ENCODE results near the gene CDH13. TPM values are rescaled to one million over a fixed set of nuclear protein-coding genes. Genes with fewer than 3 reads are reported as not detected.
A peak's percentile ranks its signal among the peaks of the same experiment; 100 is the strongest.

CDH13 gene
- total RNA-seq, 1 experiment from 2014 or later: 0.56 TPM

DNA sequence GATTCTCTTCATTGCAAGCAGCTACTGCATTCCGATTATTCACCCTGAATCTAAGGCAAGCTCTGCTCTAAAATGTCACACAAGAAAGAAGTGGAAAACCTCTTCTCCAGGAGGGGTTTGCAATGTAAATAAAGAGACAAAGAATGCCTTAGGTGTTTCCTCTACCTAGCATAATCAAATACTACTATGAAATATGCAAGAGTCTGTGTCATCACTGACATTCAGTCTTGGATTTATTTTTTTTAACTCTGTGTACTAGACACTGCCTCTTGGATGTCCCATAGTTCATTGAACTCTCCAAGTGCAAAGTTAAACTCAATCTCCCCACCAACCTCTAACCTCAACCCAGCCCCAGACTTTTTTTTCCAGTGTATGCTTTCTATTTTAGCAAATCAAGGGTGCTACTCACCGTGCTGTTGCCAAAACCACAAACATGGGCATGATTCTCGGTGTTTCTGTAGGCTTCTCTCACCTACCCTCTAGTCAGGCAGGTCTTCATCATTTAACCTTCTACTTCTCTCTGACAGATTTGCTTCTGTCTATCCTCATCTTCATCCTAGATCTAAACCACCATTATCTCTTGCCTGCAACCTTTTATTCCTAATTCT lies 329.1 kb downstream of the CDH13 start:
- H3K9ac ChIP-seq (ENCODE audit: low read length): no peak overlapping the region
- peaks cover 22% of the 10 kb centered on the region for H3K4me1 ChIP-seq (ENCODE audit: low read length)
- no peaks in the 10 kb centered on the region for H3K27me3 ChIP-seq (ENCODE audit: low read length)
- no peaks in the 10 kb centered on the region for H4K20me1 ChIP-seq (ENCODE audit: insufficient read depth, low read depth, low read length)
- no peak overlapping the region for H3K4me2 ChIP-seq (ENCODE audit: low read depth, low read length, poor library complexity, severe bottlenecking)
- no peak overlapping the region for H3K27ac ChIP-seq (ENCODE audit: low read length)
- no peak for DNase-seq
- H3K9me2 ChIP-seq (replicated peaks; ENCODE audit: insufficient read depth, low read length): no peaks in the 10 kb centered on the region; the same call in 1 of the 2 replicates
- H3K4me3 ChIP-seq (ENCODE audit: low read length): no peak overlapping the region
- H3K36me3 ChIP-seq (ENCODE audit: insufficient read depth, low read length): no peaks in the 10 kb centered on the region
- peak overlapping the region; percentile 19; the same call in 1 of the 2 replicates for H2AFZ ChIP-seq (ENCODE audit: low read length)
- no peaks in the 10 kb centered on the region for H3K79me2 ChIP-seq (ENCODE audit: low read length)
- no peaks in the 10 kb centered on the region for H3K9me3 ChIP-seq (ENCODE audit: low read length)

DNA sequence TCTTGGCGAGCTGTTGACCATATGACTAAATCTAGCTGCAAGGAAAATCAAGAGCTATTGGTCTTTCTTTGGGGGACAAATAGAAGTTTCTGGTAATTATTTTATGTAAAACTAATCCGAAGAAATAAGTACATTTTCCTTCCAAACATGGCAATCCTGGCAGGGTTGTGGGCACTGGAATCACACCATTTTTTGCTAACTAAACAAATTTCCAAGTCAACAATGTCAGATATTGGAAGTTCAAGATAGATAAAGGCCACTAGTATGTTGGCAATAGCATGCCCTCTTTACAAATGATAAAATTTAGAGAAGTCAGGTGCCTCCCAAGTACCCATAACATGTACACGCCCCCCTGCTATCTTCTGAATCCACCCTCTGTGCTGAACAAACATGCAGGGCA lies 330.4 kb downstream of the CDH13 start:
- Histone ChIP-seq H3K27me3 (ENCODE audit: low read length) (no peaks in the 10 kb centered on the region), H3K79me2 (ENCODE audit: low read length) (no peaks in the 10 kb centered on the region), H3K4me2 (ENCODE audit: low read depth, low read length, poor library complexity, severe bottlenecking) (no peak overlapping the region), H3K27ac (ENCODE audit: low read length) (no peak overlapping the region), H3K4me3 (ENCODE audit: low read length) (no peak overlapping the region), H3K36me3 (ENCODE audit: insufficient read depth, low read length) (no peaks in the 10 kb centered on the region), H4K20me1 (ENCODE audit: insufficient read depth, low read depth, low read length) (no peaks in the 10 kb centered on the region), H3K9ac (ENCODE audit: low read length) (no peak overlapping the region), H3K9me2 (replicated peaks; ENCODE audit: insufficient read depth, low read length) (no peaks in the 10 kb centered on the region; the same call in 1 of the 2 replicates), H2AFZ (ENCODE audit: low read length) (no peak overlapping the region), H3K9me3 (ENCODE audit: low read length) (no peaks in the 10 kb centered on the region), H3K4me1 (ENCODE audit: low read length) (peaks cover 22% of the 10 kb centered on the region)
- no peak for DNase-seq

DNA sequence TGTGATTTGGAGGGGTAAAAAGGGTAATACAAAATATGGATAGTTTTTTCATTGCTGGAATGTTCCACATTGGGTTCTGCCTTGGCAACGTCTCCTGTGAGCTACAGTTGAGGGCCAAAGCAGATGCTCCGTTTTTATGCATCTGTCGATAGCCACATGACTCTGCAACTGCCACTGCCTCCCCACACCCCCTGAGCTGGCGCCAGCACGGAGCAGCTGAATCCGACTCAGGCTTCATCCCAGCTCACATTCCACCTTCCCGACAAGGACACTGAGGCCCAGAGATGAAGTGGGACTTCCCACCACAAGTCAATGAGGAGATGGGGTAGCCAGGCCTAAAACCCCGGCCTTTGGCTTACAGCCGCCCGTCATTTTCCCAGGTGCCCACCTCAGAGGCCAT lies 334.1 kb downstream of the CDH13 start:
- Histone ChIP-seq H3K9ac (ENCODE audit: low read length) (no peak overlapping the region), H3K9me3 (ENCODE audit: low read length) (no peaks in the 10 kb centered on the region), H4K20me1 (ENCODE audit: insufficient read depth, low read depth, low read length) (no peaks in the 10 kb centered on the region), H3K27me3 (ENCODE audit: low read length) (no peaks in the 10 kb centered on the region), H3K9me2 (replicated peaks; ENCODE audit: insufficient read depth, low read length) (no peaks in the 10 kb centered on the region; the same call in 1 of the 2 replicates), H3K4me3 (ENCODE audit: low read length) (no peak overlapping the region), H3K79me2 (ENCODE audit: low read length) (no peaks in the 10 kb centered on the region), H3K4me1 (ENCODE audit: low read length) (peaks cover 8% of the 10 kb centered on the region), H3K27ac (ENCODE audit: low read length) (no peak overlapping the region), H3K4me2 (ENCODE audit: low read depth, low read length, poor library complexity, severe bottlenecking) (no peak overlapping the region), H3K36me3 (ENCODE audit: insufficient read depth, low read length) (no peaks in the 10 kb centered on the region), H2AFZ (ENCODE audit: low read length) (no peak overlapping the region)
- DNase-seq: no peak

DNA sequence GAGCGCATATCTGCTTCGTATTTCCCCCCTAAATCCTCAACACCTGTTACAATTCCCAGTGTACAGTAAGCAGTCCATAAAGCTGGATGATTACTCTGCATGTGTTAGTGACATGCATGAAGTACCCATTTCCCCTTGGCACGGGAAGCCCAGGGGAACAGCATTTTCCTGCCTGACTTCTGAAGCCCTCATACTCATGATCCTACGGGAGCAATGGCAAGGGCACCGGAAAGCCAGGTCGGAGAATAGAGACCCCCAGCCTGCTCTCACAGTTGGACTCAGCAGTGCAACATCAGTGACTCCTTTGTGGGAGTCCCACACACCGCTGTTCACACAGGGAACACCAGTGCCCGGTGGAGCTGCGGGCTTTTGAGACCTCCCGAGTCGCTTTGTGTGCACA lies 336.9 kb downstream of the CDH13 start:
- no peak for DNase-seq
- Histone ChIP-seq H3K9me3 (ENCODE audit: low read length) (no peaks in the 10 kb centered on the region), H3K4me2 (ENCODE audit: low read depth, low read length, poor library complexity, severe bottlenecking) (no peak overlapping the region), H4K20me1 (ENCODE audit: insufficient read depth, low read depth, low read length) (no peaks in the 10 kb centered on the region), H3K9me2 (replicated peaks; ENCODE audit: insufficient read depth, low read length) (no peaks in the 10 kb centered on the region), H3K36me3 (ENCODE audit: insufficient read depth, low read length) (no peaks in the 10 kb centered on the region), H3K27me3 (ENCODE audit: low read length) (no peaks in the 10 kb centered on the region), H3K27ac (ENCODE audit: low read length) (no peak overlapping the region), H3K4me1 (ENCODE audit: low read length) (peaks cover 15% of the 10 kb centered on the region), H3K4me3 (ENCODE audit: low read length) (no peak overlapping the region), H2AFZ (ENCODE audit: low read length) (no peak overlapping the region), H3K9ac (ENCODE audit: low read length) (no peak overlapping the region), H3K79me2 (ENCODE audit: low read length) (no peaks in the 10 kb centered on the region)

DNA sequence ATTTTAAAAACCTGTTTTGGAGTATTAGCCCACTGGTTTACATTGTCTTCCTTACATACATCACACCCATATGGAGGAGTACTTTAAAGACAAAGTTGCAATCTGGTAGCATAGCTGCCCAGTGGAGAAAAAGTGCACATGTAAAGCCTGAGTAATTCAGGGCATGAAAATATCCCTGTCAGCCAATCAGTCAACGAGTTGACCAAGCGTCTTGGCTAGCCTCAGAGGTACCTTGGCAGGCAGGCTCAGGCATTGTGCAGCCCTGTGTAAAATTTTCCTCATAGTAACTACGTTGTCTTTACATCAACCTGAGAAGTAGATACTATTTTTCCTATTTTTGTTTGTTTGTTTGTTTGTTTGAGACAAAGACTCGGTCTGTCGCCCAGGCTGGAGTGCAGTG lies 339.0 kb downstream of the CDH13 start:
- H3K4me3 ChIP-seq (ENCODE audit: low read length): no peak overlapping the region
- H3K9me3 ChIP-seq (ENCODE audit: low read length): no peaks in the 10 kb centered on the region
- H3K27ac ChIP-seq (ENCODE audit: low read length): no peak overlapping the region
- no peaks in the 10 kb centered on the region for H4K20me1 ChIP-seq (ENCODE audit: insufficient read depth, low read depth, low read length)
- H3K9me2 ChIP-seq (replicated peaks; ENCODE audit: insufficient read depth, low read length): no peaks in the 10 kb centered on the region
- no peaks in the 10 kb centered on the region for H3K27me3 ChIP-seq (ENCODE audit: low read length)
- H3K4me1 ChIP-seq (ENCODE audit: low read length): peaks cover 15% of the 10 kb centered on the region
- DNase-seq: no peak
- H2AFZ ChIP-seq (ENCODE audit: low read length): no peak overlapping the region
- no peaks in the 10 kb centered on the region for H3K79me2 ChIP-seq (ENCODE audit: low read length)
- no peaks in the 10 kb centered on the region for H3K36me3 ChIP-seq (ENCODE audit: insufficient read depth, low read length)
- H3K4me2 ChIP-seq (ENCODE audit: low read depth, low read length, poor library complexity, severe bottlenecking): no peak overlapping the region
- H3K9ac ChIP-seq (ENCODE audit: low read length): no peak overlapping the region

DNA sequence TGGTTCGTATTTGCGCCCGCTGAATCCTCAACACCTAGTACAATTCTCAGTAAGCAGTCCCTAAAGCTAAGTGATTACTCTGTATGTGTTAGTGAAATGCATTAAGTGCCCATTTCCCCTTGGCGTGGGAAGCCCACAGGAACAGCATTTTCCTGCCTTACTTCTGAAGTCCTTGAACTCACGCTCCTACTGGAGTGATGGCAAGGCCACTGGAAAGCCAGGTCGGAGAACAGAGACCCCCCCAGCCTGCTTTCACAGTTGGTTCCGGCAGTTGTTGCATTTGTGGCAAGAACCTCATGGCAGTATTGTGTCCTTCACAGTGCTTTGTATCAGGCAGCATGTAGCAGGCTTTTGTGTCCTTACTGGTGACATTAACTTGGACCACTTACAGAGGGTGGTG lies 340.7 kb downstream of the CDH13 start:
- DNase-seq: no peak
- peaks cover 24% of the 10 kb centered on the region for H3K4me1 ChIP-seq (ENCODE audit: low read length)
- H3K36me3 ChIP-seq (ENCODE audit: insufficient read depth, low read length): no peaks in the 10 kb centered on the region
- H3K27ac ChIP-seq (ENCODE audit: low read length): no peak overlapping the region
- H2AFZ ChIP-seq (ENCODE audit: low read length): peak overlapping the region; percentile 64
- H3K4me2 ChIP-seq (ENCODE audit: low read depth, low read length, poor library complexity, severe bottlenecking): no peak overlapping the region
- H3K79me2 ChIP-seq (ENCODE audit: low read length): no peaks in the 10 kb centered on the region
- no peaks in the 10 kb centered on the region for H3K27me3 ChIP-seq (ENCODE audit: low read length)
- no peak overlapping the region for H3K9ac ChIP-seq (ENCODE audit: low read length)
- H3K4me3 ChIP-seq (ENCODE audit: low read length): no peak overlapping the region
- no peaks in the 10 kb centered on the region for H4K20me1 ChIP-seq (ENCODE audit: insufficient read depth, low read depth, low read length)
- no peaks in the 10 kb centered on the region for H3K9me3 ChIP-seq (ENCODE audit: low read length)
- H3K9me2 ChIP-seq (replicated peaks; ENCODE audit: insufficient read depth, low read length): no peaks in the 10 kb centered on the region

DNA sequence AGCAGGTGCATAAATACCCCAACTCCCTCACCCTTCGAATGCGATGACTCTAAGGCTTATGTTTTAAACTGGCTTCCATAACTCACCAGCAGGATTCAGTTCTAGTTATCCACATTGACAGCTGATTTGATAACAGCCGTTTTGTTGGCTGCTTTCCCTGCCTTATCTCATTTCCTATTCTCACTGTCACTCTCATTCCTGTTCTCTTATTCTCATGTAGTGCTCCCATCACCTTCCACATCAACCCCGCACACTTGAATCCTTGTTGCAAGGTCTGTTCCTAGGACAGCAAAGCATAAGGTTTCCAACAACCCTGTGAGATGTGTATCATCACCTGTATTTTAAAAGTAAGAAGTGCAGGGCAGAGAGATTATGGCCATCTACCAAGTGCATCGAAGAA lies 344.4 kb downstream of the CDH13 start:
- no peaks in the 10 kb centered on the region for H3K36me3 ChIP-seq (ENCODE audit: insufficient read depth, low read length)
- H3K9me2 ChIP-seq (replicated peaks; ENCODE audit: insufficient read depth, low read length): no peaks in the 10 kb centered on the region
- DNase-seq: no peak
- no peaks in the 10 kb centered on the region for H3K79me2 ChIP-seq (ENCODE audit: low read length)
- H2AFZ ChIP-seq (ENCODE audit: low read length): 0 out of 2 replicates have a peak overlapping the region, but pooled peaks have one; percentile 7
- no peak overlapping the region for H3K9ac ChIP-seq (ENCODE audit: low read length)
- no peaks in the 10 kb centered on the region for H3K27me3 ChIP-seq (ENCODE audit: low read length)
- no peak overlapping the region for H3K27ac ChIP-seq (ENCODE audit: low read length)
- no peaks in the 10 kb centered on the region for H3K9me3 ChIP-seq (ENCODE audit: low read length)
- H3K4me2 ChIP-seq (ENCODE audit: low read depth, low read length, poor library complexity, severe bottlenecking): no peak overlapping the region
- no peak overlapping the region for H3K4me3 ChIP-seq (ENCODE audit: low read length)
- peaks cover 33% of the 10 kb centered on the region for H3K4me1 ChIP-seq (ENCODE audit: low read length)
- no peaks in the 10 kb centered on the region for H4K20me1 ChIP-seq (ENCODE audit: insufficient read depth, low read depth, low read length)

DNA sequence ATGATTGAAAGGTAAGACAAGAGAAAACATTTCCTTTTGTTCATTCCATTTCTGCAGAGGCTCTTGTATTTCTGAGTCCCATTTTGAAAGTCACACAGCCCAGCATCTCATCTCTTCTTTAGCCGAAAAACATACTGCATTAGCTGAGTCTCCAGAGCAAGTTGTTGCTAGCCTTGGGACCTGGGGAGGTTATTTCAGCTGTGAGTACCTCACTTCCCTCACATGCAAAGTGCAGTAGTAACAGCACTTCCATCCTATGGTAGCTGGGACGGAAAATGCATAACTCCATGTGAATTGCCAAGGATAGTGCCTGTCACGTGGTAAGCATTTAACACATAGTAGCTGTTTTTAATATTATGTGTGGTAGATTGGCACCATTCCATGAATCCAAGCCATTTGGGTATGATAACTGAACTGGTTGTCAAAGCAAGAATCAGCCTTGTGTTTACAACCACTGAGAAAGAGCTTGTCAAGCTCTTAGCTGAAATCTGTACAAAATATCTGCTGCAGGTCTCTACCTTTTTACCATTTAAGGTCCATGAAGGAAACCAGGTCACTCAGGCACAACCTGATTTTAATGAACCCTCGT lies 345.7 kb downstream of the CDH13 start:
- Histone ChIP-seq H2AFZ (ENCODE audit: low read length) (peak overlapping the region; percentile 79), H3K79me2 (ENCODE audit: low read length) (no peaks in the 10 kb centered on the region)

More for the DNA sequence above, 345.7 kb downstream of the CDH13 start:
- H3K27ac ChIP-seq (ENCODE audit: low read length): 0 out of 2 replicates have a peak overlapping the region, but pooled peaks have one; percentile 1
- H4K20me1 ChIP-seq (ENCODE audit: insufficient read depth, low read depth, low read length): no peaks in the 10 kb centered on the region
- no peaks in the 10 kb centered on the region for H3K9me3 ChIP-seq (ENCODE audit: low read length)
- no peaks in the 10 kb centered on the region for H3K27me3 ChIP-seq (ENCODE audit: low read length)
- peak; percentile 56 for DNase-seq
- H3K9ac ChIP-seq (ENCODE audit: low read length): peak overlapping the region; percentile 38
- no peaks in the 10 kb centered on the region for H3K9me2 ChIP-seq (replicated peaks; ENCODE audit: insufficient read depth, low read length)
- H3K4me2 ChIP-seq (ENCODE audit: low read depth, low read length, poor library complexity, severe bottlenecking): peak overlapping the region; percentile 49
- 0 out of 2 replicates have a peak overlapping the region, but pooled peaks have one; percentile 3 for H3K4me3 ChIP-seq (ENCODE audit: low read length)
- H3K4me1 ChIP-seq (ENCODE audit: low read length): peaks cover 26% of the 10 kb centered on the region
- H3K36me3 ChIP-seq (ENCODE audit: insufficient read depth, low read length): no peaks in the 10 kb centered on the region
